ENCODE data around the gene PRR23E. TPM values are rescaled to one million over a fixed set of nuclear protein-coding genes. Genes with fewer than 3 reads are reported as not detected.

The PRR23E gene
- total and polyA plus RNA-seq, 10 of the 15 experiments (the other 5 are each of a cell fraction or from before 2014, with no cell fraction given), result not detected

- Histone ChIP-seq H2AFZ (ENCODE audit: control insufficient read depth, low read depth, low read length) (no peak overlapping the region), H4K20me1 (ENCODE audit: control insufficient read depth, insufficient read depth) (no peaks in the 10 kb centered on the region), H3K9ac (ENCODE audit: control insufficient read depth, insufficient read depth, low read length) (no peak overlapping the region), H3K36me3 (ENCODE audit: control insufficient read depth in 2 of 2, insufficient read depth in 2 of 2, low read length in 1 of 2) (no peaks in the 10 kb centered on the region), H3K27ac (ENCODE audit: control insufficient read depth, insufficient read depth) (no peak overlapping the region), H3K27me3 (replicated peaks in 1 of 2; ENCODE audit: control insufficient read depth in 2 of 2, insufficient read depth in 2 of 2, low read length in 1 of 2) (no peaks in the 10 kb centered on the region), H3K4me2 (ENCODE audit: control insufficient read depth, insufficient read depth) (no peak overlapping the region), H3K4me3 (no peak overlapping the region), H3K9me3 (replicated peaks; ENCODE audit: control insufficient read depth, insufficient read depth, low read length) (no peaks in the 10 kb centered on the region; the same call in 2 of the 3 replicates), H3K4me1 (ENCODE audit: control insufficient read depth, insufficient read depth, low read length) (no peaks in the 10 kb centered on the region), H3K79me2 (ENCODE audit: control insufficient read depth, insufficient read depth, low read length) (no peaks in the 10 kb centered on the region)
- intact Hi-C loops (cut with micrococcal nuclease; ENCODE audit: unreplicated experiment) (no loop called here), in situ Hi-C loops (cut with MboI) (no loop called here)
- TF ChIP-seq BMI1 (IDR thresholded peaks at IDR 0.05; ENCODE audit: borderline replicate concordance), result no peak
- no peak for TF ChIP-seq STAT1 (conservative IDR thresholded peaks at IDR 0.05)
- no peak for TF ChIP-seq BCLAF1 (IDR thresholded peaks at IDR 0.05)
- TF ChIP-seq LARP7 (IDR thresholded peaks at IDR 0.05), result no peak
- ChIA-PET POLR2A (no interaction called here), RAD21 (ENCODE audit: unreplicated experiment) (no interaction called here), CTCF (no interaction called here), SMC1A (ENCODE audit: uncharacterized antibody, unreplicated experiment) (no interaction called here)
- 42% methylated on average over 6 of the region's 6 CpGs for WGBS (ENCODE audit: insufficient coverage, insufficient replicate concordance, low lambda C conversion rate, missing lambda C conversion rate)
- FAIRE-seq (no peak), ATAC-seq (no peak), DNase-seq (ENCODE audit: low read depth, low spot score) (no peak)
- no TSS peak for BruUV-seq (replicated peaks)
Observed at GRCh38 chr3:127180859-127181258, 12.1 kb upstream of the PRR23E start.

- Histone ChIP-seq H3K36me3 (ENCODE audit: control insufficient read depth in 2 of 2, insufficient read depth in 2 of 2, low read length in 1 of 2) (no peaks in the 10 kb centered on the region), H3K27ac (ENCODE audit: control insufficient read depth, insufficient read depth) (no peak overlapping the region), H4K20me1 (ENCODE audit: control insufficient read depth, insufficient read depth) (no peaks in the 10 kb centered on the region), H2AFZ (ENCODE audit: control insufficient read depth, low read depth, low read length) (no peak overlapping the region), H3K9ac (ENCODE audit: control insufficient read depth, insufficient read depth, low read length) (no peak overlapping the region), H3K9me3 (replicated peaks; ENCODE audit: control insufficient read depth, insufficient read depth, low read length) (no peaks in the 10 kb centered on the region), H3K4me1 (ENCODE audit: control insufficient read depth, insufficient read depth, low read length) (no peaks in the 10 kb centered on the region), H3K4me3 (no peak overlapping the region), H3K27me3 (replicated peaks in 1 of 2; ENCODE audit: control insufficient read depth in 2 of 2, insufficient read depth in 2 of 2, low read length in 1 of 2) (no peaks in the 10 kb centered on the region), H3K4me2 (ENCODE audit: control insufficient read depth, insufficient read depth) (no peak overlapping the region), H3K79me2 (ENCODE audit: control insufficient read depth, insufficient read depth, low read length) (no peaks in the 10 kb centered on the region)
- TF ChIP-seq ZBTB11 (CRISPR knock-in tag; IDR thresholded peaks at IDR 0.05), result no peak
- no peak for TF ChIP-seq CTCF (IDR thresholded peaks at IDR 0.05 in 2 of 3, conservative IDR thresholded peaks at IDR 0.05 in 1 of 3; ENCODE audit: control insufficient read depth in 2 of 3, extremely low read depth in 1 of 3, insufficient read depth in 1 of 3, low read depth in 3 of 3, low read length in 3 of 3)
- TF ChIP-seq RUNX3 (IDR thresholded peaks at IDR 0.05; ENCODE audit: low read length), result no peak
- TF ChIP-seq CHD1 (IDR thresholded peaks at IDR 0.05; ENCODE audit: low read depth, low read length), result no peak
- no peak for TF ChIP-seq SMARCA5 (IDR thresholded peaks at IDR 0.05)
- FAIRE-seq (no peak), ATAC-seq (no peak), DNase-seq (ENCODE audit: low read depth, low spot score) (no peak)
- no TSS peak for BruUV-seq (replicated peaks)
- ChIA-PET CTCF (no interaction called here), RAD21 (ENCODE audit: unreplicated experiment) (no interaction called here), POLR2A (no interaction called here), SMC1A (ENCODE audit: uncharacterized antibody, unreplicated experiment) (no interaction called here)
- in situ Hi-C loops (cut with MboI) (no loop called here), intact Hi-C loops (cut with micrococcal nuclease; ENCODE audit: unreplicated experiment) (no loop called here)
- WGBS (ENCODE audit: insufficient coverage, insufficient replicate concordance, low lambda C conversion rate, missing lambda C conversion rate), result 19% methylated on average over 7 of the region's 7 CpGs
Observed at GRCh38 chr3:127182431-127182830, 10.5 kb upstream of the PRR23E start.
